Astrocyte (in vitro differentiated cells and primary cell): ENCODE results near the gene CCL8.

ENCODE experiments used
- CTCF ChIP-seq: IDR thresholded peaks from 2 replicates; pipeline ENCODE4 v1.5.1; 2011; ENCODE audit warnings: low read depth, mild to moderate bottlenecking, inconsistent platforms, low read length, moderate library complexity; ENCODE audit not compliant: insufficient read depth
- EZH2 ChIP-seq: IDR thresholded peaks from 2 replicates; pipeline ENCODE4 v1.6.1; 2012; ENCODE audit warnings: mild to moderate bottlenecking, low read length, inconsistent platforms; ENCODE audit not compliant: insufficient read depth

- TF ChIP-seq CTCF (no peak), EZH2 (no peak)
Observed at GRCh38 chr17:34307110-34307509, 12.1 kb upstream of the CCL8 start.
